Endodermal cell (in vitro differentiated cells): Measurements from ENCODE around the gene DYNC2LI1. TPM values are rescaled to one million over a fixed set of nuclear protein-coding genes. Genes with fewer than 3 reads are reported as not detected.

Source experiments
- DNase-seq: peaks from one replicate; pipeline ENCODE4 v3.0.0-alpha.2; 2017
- H3K27ac ChIP-seq: 2 replicates; pipeline ENCODE4 v1.5.1; 2013; ENCODE audit warnings: mild to moderate bottlenecking, low read depth, low read length, moderate library complexity
- H3K27me3 ChIP-seq: 2 replicates; pipeline ENCODE4 v1.6.1; 2013; ENCODE audit warnings: mild to moderate bottlenecking, low read length, moderate library complexity; ENCODE audit not compliant: insufficient read depth, control insufficient read depth, poor library complexity, severe bottlenecking
- H3K36me3 ChIP-seq: 2 replicates; pipeline ENCODE4 v1.7.0; 2013; ENCODE audit warnings: mild to moderate bottlenecking, low read length, moderate library complexity; ENCODE audit not compliant: control insufficient read depth, insufficient read depth
- H3K4me1 ChIP-seq: one replicate; pipeline ENCODE4 v1.7.0; 2013; ENCODE audit warnings: low read length; ENCODE audit not compliant: control insufficient read depth, insufficient read depth
- H3K4me3 ChIP-seq: 2 replicates; pipeline ENCODE4 v1.5.1; 2013; ENCODE audit warnings: mild to moderate bottlenecking, low read length, moderate library complexity
- H3K9ac ChIP-seq: 2 replicates; pipeline ENCODE4 v1.6.1; 2013; ENCODE audit warnings: mild to moderate bottlenecking, low read length, moderate library complexity; ENCODE audit not compliant: poor library complexity, severe bottlenecking; ENCODE audit errors: extremely low read depth
- H3K9me3 ChIP-seq: 2 replicates; pipeline ENCODE4 v1.6.1; 2013; ENCODE audit warnings: mild to moderate bottlenecking, low read length, moderate library complexity; ENCODE audit not compliant: control insufficient read depth
- H3K27ac Mint-ChIP-seq: 2 replicates; pipeline ENCODE4 v1.8.0; 2020; ENCODE audit warnings: mixed read lengths
- H3K27me3 Mint-ChIP-seq: 2 replicates; pipeline ENCODE4 v1.8.0; 2021; ENCODE audit warnings: mild to moderate bottlenecking, mixed read lengths; ENCODE audit not compliant: insufficient read depth
- H3K36me3 Mint-ChIP-seq: 2 replicates; pipeline ENCODE4 v1.8.0; 2020; ENCODE audit warnings: low read depth, mixed read lengths
- H3K4me1 Mint-ChIP-seq: 2 replicates; pipeline ENCODE4 v1.8.0; 2020; ENCODE audit warnings: mixed read lengths
- H3K4me3 Mint-ChIP-seq: 2 replicates; pipeline ENCODE4 v1.8.0; 2020; ENCODE audit warnings: mild to moderate bottlenecking, moderate library complexity, mixed read lengths
- H3K9me3 Mint-ChIP-seq: 2 replicates; pipeline ENCODE4 v1.8.0; 2020; ENCODE audit warnings: mild to moderate bottlenecking, mixed read lengths
- WGBS, 2 experiments: methylation state at CpG; one replicate each; pipeline versions ENCODE4 v1.1.5 to v1.1.7; 2013; ENCODE audit warnings: missing lambda C conversion rate in 2 of 2, mixed read lengths in 1 of 2; ENCODE audit not compliant: insufficient coverage in 1 of 2, insufficient read length in 1 of 2; 5-methylcytosine and 5-hydroxymethylcytosine counted together
- total RNA-seq, 2 donors: library from RNA; stranded (reverse); fragmentation: NEBNext Ultra II Directional in 1 of 2; extraction: Animal tissue kit (Norgen Biotek cat#: 25700) in 1 of 2; gene quantifications; 2 replicates in 1 of 2; 3 replicates in 1 of 2; pipeline ENCODE4 v1.2.1, GENCODE V29; 2021
- TF ChIP-seq, protein P1 (sequence below): fragments of 200-600 bp; sonication (generic); conservative IDR thresholded peaks from 2 replicates; pipeline ENCODE4 v1.5.0; 2021; ENCODE audit warnings: antibody characterized with exemption, mild to moderate bottlenecking

The DYNC2LI1 gene
- total RNA-seq, 2 donors from 2014 or later: 17.1 to 39.7 TPM

DNA sequence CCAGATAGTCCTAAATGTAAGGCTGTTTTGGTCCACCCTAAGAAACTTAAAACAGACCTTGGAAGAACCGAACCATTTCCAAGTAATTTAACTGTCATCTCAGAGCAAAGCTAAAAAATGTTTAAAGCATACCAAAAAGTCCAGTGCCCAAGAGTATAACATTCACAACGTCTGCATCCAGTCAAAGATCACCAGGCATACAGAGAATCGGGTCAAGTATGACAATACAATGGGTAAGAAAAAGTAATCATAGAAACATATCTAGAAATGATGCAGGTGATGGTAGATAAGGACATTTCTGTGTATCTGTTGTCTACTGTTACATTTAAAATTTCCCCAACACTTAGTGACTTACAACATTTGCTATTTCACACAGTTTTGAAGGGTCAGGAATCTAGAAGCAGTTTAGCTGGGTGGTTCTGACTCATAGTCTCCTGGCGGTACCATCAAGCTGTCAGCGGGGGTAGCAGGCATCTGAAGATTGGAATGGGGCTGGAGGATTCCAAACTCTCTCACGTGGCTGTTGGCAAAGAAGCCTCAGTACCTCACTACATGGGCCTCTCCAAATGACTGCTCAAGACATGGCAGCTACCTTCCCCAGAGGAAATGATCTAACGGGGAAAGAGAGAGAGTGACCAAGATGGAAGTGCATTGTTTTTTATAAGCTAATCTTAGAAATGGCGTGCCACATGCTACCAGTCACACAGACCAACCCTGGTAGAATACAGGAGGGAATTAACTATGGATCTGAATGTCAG is 36.6 kb upstream of the DYNC2LI1 start:
- Histone ChIP-seq H3K36me3 (no peaks in the 10 kb centered on the region), H3K27ac (no peak overlapping the region), H3K9ac (no peak overlapping the region), H3K27me3 (no peaks in the 10 kb centered on the region), H3K4me1 (no peaks in the 10 kb centered on the region), H3K9me3 (no peaks in the 10 kb centered on the region), H3K4me3 (no peak overlapping the region)
- H3K27ac Mint-ChIP-seq: no peak overlapping the region
- no peaks in the 10 kb centered on the region for H3K4me1 Mint-ChIP-seq
- TF ChIP-seq, protein P1, sequence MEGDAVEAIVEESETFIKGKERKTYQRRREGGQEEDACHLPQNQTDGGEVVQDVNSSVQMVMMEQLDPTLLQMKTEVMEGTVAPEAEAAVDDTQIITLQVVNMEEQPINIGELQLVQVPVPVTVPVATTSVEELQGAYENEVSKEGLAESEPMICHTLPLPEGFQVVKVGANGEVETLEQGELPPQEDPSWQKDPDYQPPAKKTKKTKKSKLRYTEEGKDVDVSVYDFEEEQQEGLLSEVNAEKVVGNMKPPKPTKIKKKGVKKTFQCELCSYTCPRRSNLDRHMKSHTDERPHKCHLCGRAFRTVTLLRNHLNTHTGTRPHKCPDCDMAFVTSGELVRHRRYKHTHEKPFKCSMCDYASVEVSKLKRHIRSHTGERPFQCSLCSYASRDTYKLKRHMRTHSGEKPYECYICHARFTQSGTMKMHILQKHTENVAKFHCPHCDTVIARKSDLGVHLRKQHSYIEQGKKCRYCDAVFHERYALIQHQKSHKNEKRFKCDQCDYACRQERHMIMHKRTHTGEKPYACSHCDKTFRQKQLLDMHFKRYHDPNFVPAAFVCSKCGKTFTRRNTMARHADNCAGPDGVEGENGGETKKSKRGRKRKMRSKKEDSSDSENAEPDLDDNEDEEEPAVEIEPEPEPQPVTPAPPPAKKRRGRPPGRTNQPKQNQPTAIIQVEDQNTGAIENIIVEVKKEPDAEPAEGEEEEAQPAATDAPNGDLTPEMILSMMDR: no peak
- no peaks in the 10 kb centered on the region for H3K27me3 Mint-ChIP-seq
- H3K4me3 Mint-ChIP-seq: no peak overlapping the region
- no peaks in the 10 kb centered on the region for H3K9me3 Mint-ChIP-seq
- 81 to 88% methylated on average over 7 to 8 of the region's 8 CpGs for WGBS, 2 experiments
- peak; percentile 69 for DNase-seq
- no peaks in the 10 kb centered on the region for H3K36me3 Mint-ChIP-seq

- no peak for DNase-seq
- H3K36me3 Mint-ChIP-seq: no peaks in the 10 kb centered on the region
Observed at GRCh38 chr2:43737855-43738254, 36.0 kb upstream of the DYNC2LI1 start.

DNA sequence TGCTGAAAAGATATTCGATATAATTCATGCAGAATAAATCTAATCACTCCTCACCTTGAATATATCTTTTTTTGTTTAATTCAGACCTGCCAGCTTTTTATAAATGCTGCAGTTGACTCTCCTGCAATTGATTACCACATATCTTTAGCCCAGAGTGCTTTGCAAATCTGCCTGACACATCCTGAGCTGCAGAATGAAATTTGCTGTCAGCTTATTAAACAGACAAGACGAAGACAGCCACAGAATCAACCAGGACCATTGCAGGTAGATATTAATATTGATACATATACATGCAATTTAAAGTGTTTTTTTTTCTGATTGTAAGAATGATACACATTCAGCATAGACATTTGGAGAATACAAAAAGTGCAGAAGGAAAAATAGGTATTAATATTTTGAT is 35.6 kb upstream of the DYNC2LI1 start:
- TF ChIP-seq, protein P1: no peak
- no peak for DNase-seq
- Histone ChIP-seq H3K36me3 (no peaks in the 10 kb centered on the region), H3K27me3 (no peaks in the 10 kb centered on the region), H3K9me3 (no peaks in the 10 kb centered on the region), H3K27ac (no peak overlapping the region), H3K9ac (no peak overlapping the region), H3K4me1 (no peaks in the 10 kb centered on the region), H3K4me3 (no peak overlapping the region)
- H3K27me3 Mint-ChIP-seq: no peaks in the 10 kb centered on the region
- no peaks in the 10 kb centered on the region for H3K9me3 Mint-ChIP-seq
- WGBS, 2 experiments: 84% methylated on average over 2 of the region's 2 CpGs; no CpG with 5 or more reads in 1 of the 2 experiments
- H3K4me1 Mint-ChIP-seq: no peaks in the 10 kb centered on the region
- H3K36me3 Mint-ChIP-seq: no peaks in the 10 kb centered on the region
- no peak overlapping the region for H3K27ac Mint-ChIP-seq
- no peak overlapping the region for H3K4me3 Mint-ChIP-seq

More at GRCh38 chr2:43737855-43738254, 36.0 kb upstream of the DYNC2LI1 start:
- Mint-ChIP-seq H3K4me3 (no peak overlapping the region), H3K9me3 (no peaks in the 10 kb centered on the region), H3K27ac (no peak overlapping the region), H3K27me3 (no peaks in the 10 kb centered on the region), H3K4me1 (no peaks in the 10 kb centered on the region)
- Histone ChIP-seq H3K27me3 (no peaks in the 10 kb centered on the region), H3K27ac (no peak overlapping the region), H3K36me3 (no peaks in the 10 kb centered on the region), H3K9ac (no peak overlapping the region), H3K9me3 (no peaks in the 10 kb centered on the region), H3K4me1 (no peaks in the 10 kb centered on the region), H3K4me3 (no peak overlapping the region)
- 83 to 88% methylated on average over 1 of the region's 2 CpGs for WGBS, 2 experiments
- TF ChIP-seq, protein P1: no peak
